Body of pancreas (tissue), 4 donors: ENCODE measurements around the gene TRPM2.

Experiments
- POLR2A ChIP-seq, 3 donors: fragments of 450-650 bp; IDR thresholded peaks; one replicate each; pipeline ENCODE4 v1.6.1; 2016; ENCODE audit warnings: antibody characterized with exemption in 3 of 3, mild to moderate bottlenecking in 2 of 3
- TF ChIP-seq, protein P1 (sequence below), 7 experiments: fragments of 450-650 bp in 4 of 7; fragments of 200-600 bp in 3 of 7; sonication (generic) in 3 of 7; IDR thresholded peaks; one replicate each; pipeline ENCODE4 v1.5.1; 2016 to 2019; ENCODE audit warnings: antibody characterized with exemption in 7 of 7

DNA sequence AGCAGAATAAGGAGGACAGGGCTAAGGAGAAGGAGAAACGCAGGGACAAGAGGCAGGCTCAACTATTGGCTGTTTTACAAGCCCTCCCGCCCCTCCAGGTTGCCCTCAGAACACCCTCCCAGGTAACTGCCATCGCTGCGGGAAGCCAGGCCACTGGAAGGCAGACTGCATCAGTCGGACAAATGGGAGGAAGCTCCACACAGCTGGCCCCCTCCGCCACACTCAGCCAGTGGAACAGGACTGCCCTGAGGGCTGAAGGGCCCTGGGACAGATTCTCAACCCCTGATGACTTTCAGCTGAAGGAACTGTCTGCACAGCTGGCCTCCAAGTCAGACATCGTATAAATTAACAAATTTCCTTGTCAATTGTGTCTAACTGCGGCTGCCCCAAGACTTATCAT lies 123.7 kb downstream of the TRPM2 start:
- TF ChIP-seq, protein P1, sequence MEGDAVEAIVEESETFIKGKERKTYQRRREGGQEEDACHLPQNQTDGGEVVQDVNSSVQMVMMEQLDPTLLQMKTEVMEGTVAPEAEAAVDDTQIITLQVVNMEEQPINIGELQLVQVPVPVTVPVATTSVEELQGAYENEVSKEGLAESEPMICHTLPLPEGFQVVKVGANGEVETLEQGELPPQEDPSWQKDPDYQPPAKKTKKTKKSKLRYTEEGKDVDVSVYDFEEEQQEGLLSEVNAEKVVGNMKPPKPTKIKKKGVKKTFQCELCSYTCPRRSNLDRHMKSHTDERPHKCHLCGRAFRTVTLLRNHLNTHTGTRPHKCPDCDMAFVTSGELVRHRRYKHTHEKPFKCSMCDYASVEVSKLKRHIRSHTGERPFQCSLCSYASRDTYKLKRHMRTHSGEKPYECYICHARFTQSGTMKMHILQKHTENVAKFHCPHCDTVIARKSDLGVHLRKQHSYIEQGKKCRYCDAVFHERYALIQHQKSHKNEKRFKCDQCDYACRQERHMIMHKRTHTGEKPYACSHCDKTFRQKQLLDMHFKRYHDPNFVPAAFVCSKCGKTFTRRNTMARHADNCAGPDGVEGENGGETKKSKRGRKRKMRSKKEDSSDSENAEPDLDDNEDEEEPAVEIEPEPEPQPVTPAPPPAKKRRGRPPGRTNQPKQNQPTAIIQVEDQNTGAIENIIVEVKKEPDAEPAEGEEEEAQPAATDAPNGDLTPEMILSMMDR (IDR thresholded peaks at IDR 0.05): no peak
- TF ChIP-seq POLR2A (IDR thresholded peaks at IDR 0.05): no peak
